NB4 (cell line): Measurements from ENCODE around the gene THEMIS.

Source experiments
- DNase-seq: peaks from one replicate; pipeline ENCODE4 v3.0.0; 2010; ENCODE audit warnings: low read depth
- H3K4me3 ChIP-seq: one replicate; pipeline ENCODE4 v1.5.1; 2011; ENCODE audit warnings: mild to moderate bottlenecking, low read depth, low read length, moderate library complexity
- MYC ChIP-seq: IDR thresholded peaks from 2 replicates; pipeline ENCODE4 v1.6.1; 2011; ENCODE audit warnings: low read depth, low read length
- POLR2A ChIP-seq: IDR thresholded peaks from 2 replicates; pipeline ENCODE4 v1.6.1; 2011; ENCODE audit warnings: mild to moderate bottlenecking; ENCODE audit not compliant: insufficient read length; ENCODE audit errors: extremely low read depth
- TF ChIP-seq, protein P1 (sequence below): IDR thresholded peaks from 2 replicates; pipeline ENCODE4 v1.6.1; 2011; ENCODE audit warnings: low read depth, low read length
- TF ChIP-seq, protein P2 (sequence below): IDR thresholded peaks from one replicate; pipeline ENCODE4 v1.5.1; 2012; ENCODE audit warnings: low read depth, low read length

Gene THEMIS

DNA sequence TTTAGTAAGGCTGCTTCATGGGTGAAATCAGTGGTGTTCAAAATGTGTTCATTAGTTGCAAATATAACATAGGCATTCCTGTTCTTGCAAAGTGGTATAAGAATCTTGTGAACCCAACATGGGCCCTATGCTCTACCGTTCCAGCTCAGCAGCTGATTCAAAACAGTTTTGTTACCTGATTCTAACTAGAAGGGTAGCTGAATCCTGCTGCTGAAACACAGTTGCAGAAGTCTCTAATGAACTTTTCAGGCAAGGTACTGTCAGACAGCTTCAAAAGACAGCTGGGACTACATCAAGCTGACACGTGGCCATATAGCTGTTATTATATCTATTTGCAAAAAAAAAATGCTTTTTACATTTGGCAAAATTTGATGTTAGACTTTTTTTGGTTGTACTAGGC lies 22.7 kb downstream of the THEMIS start:
- DNase-seq, result no peak
- TF ChIP-seq, protein P1, sequence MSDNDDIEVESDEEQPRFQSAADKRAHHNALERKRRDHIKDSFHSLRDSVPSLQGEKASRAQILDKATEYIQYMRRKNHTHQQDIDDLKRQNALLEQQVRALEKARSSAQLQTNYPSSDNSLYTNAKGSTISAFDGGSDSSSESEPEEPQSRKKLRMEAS, result no peak
- TF ChIP-seq POLR2A, result no peak
- TF ChIP-seq MYC, result no peak
- TF ChIP-seq, protein P2, sequence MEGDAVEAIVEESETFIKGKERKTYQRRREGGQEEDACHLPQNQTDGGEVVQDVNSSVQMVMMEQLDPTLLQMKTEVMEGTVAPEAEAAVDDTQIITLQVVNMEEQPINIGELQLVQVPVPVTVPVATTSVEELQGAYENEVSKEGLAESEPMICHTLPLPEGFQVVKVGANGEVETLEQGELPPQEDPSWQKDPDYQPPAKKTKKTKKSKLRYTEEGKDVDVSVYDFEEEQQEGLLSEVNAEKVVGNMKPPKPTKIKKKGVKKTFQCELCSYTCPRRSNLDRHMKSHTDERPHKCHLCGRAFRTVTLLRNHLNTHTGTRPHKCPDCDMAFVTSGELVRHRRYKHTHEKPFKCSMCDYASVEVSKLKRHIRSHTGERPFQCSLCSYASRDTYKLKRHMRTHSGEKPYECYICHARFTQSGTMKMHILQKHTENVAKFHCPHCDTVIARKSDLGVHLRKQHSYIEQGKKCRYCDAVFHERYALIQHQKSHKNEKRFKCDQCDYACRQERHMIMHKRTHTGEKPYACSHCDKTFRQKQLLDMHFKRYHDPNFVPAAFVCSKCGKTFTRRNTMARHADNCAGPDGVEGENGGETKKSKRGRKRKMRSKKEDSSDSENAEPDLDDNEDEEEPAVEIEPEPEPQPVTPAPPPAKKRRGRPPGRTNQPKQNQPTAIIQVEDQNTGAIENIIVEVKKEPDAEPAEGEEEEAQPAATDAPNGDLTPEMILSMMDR, result no peak
- H3K4me3 ChIP-seq, result no peak overlapping the region

DNA sequence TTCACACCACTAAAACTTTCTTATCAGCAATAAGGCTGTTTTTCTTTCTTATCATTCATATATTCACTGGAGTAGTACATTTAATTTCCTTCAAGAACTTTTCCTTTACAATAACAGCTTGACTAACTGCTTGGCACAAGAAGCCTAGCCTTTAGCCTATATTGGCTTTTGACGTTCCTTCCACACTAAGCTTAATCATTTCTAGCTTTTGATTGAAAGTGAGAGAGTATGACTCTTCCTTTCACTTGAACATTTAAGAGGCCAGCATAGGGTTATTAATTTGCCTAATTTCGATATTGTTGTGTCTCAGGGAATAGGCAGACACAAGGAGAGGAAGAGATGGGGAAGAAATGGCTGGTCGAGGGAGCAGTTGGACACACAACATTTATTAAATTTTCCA lies 23.6 kb downstream of the THEMIS start:
- H3K4me3 ChIP-seq, result no peak overlapping the region
- DNase-seq, result no peak
- TF ChIP-seq, protein P2, result no peak
- TF ChIP-seq MYC (no peak), POLR2A (no peak)
- TF ChIP-seq, protein P1, result no peak

DNA sequence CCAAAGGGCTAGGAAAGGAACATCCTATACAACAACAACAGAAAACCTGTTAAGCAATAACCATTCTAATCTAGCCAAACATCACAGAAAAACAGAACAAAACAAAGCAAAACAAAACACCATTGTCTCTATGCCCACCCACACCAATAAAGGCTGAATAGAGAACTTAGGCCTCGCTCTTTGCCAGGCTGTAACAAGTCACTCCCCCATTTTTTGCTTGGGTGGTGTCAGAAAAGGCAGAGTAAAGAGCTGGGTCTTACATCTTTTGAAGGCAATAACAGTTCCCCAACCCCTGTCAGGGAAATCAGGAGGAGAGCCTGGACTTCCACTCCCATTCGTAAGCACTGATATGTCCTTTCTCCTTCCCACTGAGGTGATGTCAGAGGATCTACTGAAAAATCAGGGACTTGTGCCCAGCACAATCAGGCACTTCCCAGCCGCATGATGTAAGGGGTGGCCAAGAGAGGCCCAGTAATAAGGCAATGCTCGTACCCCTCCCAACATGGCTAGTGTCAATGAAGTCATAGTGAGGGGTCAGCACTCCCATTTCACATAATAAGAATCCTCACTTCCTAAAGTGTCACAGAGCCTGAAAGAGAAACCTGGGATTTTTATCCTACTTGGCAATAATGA lies 31.0 kb downstream of the THEMIS start:
- no peak for DNase-seq
- TF ChIP-seq, protein P1, result no peak
- TF ChIP-seq, protein P2, result no peak
- TF ChIP-seq MYC (no peak), POLR2A (no peak)
- no peak overlapping the region for H3K4me3 ChIP-seq

DNA sequence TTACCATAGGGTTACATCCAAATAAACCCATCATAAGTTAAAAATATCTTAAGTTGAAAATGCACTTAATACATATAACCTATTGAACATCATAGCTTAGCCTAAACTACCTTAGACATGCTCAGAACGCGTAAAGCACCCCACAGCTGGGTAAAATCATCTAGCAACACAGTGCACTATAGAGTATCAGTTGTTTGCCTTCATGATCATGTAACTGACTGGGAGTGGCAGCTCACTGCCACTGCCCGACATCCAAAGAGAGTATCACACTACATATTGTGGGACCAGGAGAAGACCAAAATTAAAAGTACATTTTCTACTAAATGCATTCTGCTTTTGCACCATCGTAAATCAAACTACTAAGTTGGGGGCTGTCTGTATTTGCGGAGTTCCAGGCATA lies 31.7 kb downstream of the THEMIS start:
- TF ChIP-seq POLR2A (no peak), MYC (no peak)
- TF ChIP-seq, protein P1, result no peak
- TF ChIP-seq, protein P2, result no peak
- DNase-seq, result no peak
- H3K4me3 ChIP-seq, result no peak overlapping the region

DNA sequence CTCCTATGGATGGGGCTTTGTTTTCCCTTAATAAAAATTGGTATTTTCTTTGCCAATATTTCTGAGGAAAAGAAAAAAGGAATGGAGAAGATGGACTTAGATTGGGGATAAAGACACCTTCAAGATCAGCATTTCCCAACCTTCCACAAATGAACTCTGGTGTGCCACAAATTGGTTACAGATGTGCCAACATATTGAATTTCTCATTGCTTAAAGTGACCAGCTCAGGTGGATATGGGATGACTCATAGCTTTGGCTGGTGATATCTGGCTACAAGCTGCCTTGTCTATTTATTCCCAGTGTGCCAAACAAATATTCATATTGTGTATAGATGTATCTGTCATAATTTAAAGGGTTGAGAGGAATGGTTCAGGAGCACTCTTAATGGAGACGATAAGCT lies 32.5 kb downstream of the THEMIS start:
- no peak for DNase-seq
- TF ChIP-seq, protein P2, result no peak
- no peak overlapping the region for H3K4me3 ChIP-seq

DNA sequence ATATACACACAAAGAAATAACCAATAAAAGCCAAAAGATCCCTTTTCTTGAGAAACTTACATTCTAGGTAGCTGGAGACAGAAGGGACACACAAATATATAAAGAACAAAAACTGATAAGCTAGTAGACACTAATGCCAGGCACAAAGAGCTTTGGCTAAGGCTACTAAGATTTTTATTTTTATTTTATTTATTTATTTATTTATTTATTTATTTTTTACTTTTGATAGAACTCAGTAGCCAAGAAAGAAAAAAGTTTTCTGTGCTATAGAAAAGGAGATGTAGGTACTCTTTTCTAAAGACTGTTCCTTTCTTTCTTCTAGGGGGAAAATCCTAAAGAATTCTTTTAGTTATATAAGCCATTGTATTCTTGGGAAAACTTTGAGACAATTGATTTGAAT lies 34.1 kb downstream of the THEMIS start:
- no peak overlapping the region for H3K4me3 ChIP-seq
- no peak for DNase-seq
- TF ChIP-seq, protein P2, result no peak
- TF ChIP-seq POLR2A (no peak), MYC (no peak)
